Panc1 (cell line): Measurements from ENCODE around the gene PRB4. TPM values are rescaled to one million over a fixed set of nuclear protein-coding genes. Genes with fewer than 3 reads are reported as not detected.
A peak's percentile ranks its signal among the peaks of the same experiment; 100 is the strongest.

ENCODE experiments used
- ATAC-seq: fragments of 200-7000 bp; cut with Tn5 transposase; 2 replicates; pipeline ENCODE4 v1.9.1; 2020; ENCODE audit warnings: mild to moderate bottlenecking, moderate library complexity
- BruUV-seq: library from RNA; stranded (reverse); fragments of 400-500 nt; replicated peaks from 2 replicates; lab custom pipeline; 2021; lab: Mats Ljungman, UMichigan
- CTCF ChIA-PET: fragments of 300-600 bp; sonication (Branson Sonifier 250); formaldehyde crosslinking; loops from one replicate; lab custom pipeline; 2022; ENCODE audit warnings: antibody characterized with exemption; lab: Charles Lee
- POLR2A ChIA-PET: fragments of 300-600 bp; sonication (Branson Sonifier 250); formaldehyde crosslinking; loops from one replicate; lab custom pipeline; 2022; ENCODE audit warnings: antibody characterized with exemption; lab: Charles Lee
- DNase-seq: peaks from one replicate; pipeline ENCODE4 v3.0.0-alpha.2; 2010; ENCODE audit warnings: low read depth, low spot score
- H3K27ac ChIP-seq: 2 replicates; pipeline ENCODE4 v1.5.1; 2011; ENCODE audit warnings: mild to moderate bottlenecking, low read length, inconsistent platforms
- H3K27me3 ChIP-seq: fragments of 200-500 bp; sonication (Bioruptor generic); 2 replicates; pipeline ENCODE4 v1.6.0; 2014; ENCODE audit warnings: low read length, inconsistent platforms; ENCODE audit not compliant: control insufficient read depth, insufficient read depth
- H3K36me3 ChIP-seq: fragments of 200-500 bp; sonication (Bioruptor generic); 2 replicates; pipeline ENCODE4 v1.5.1; 2014; ENCODE audit warnings: inconsistent platforms, mild to moderate bottlenecking, low read length, moderate library complexity; ENCODE audit not compliant: control insufficient read depth, insufficient read depth
- H3K4me1 ChIP-seq: 2 replicates; pipeline ENCODE4 v1.5.1; 2011; ENCODE audit warnings: inconsistent platforms, mild to moderate bottlenecking, low read length, moderate library complexity; ENCODE audit not compliant: control insufficient read depth, insufficient read depth
- H3K4me3 ChIP-seq, 2 experiments: 2 replicates each; pipeline ENCODE4 v1.5.1; 2011 to 2012; ENCODE audit warnings: low read depth in 2 of 2, low read length in 2 of 2, mild to moderate bottlenecking in 2 of 2, inconsistent platforms in 1 of 2, moderate library complexity in 1 of 2
- H3K9me3 ChIP-seq: fragments of 200-500 bp; sonication (Bioruptor generic); 2 replicates; pipeline ENCODE4 v1.5.1; 2014; ENCODE audit warnings: low read depth, mild to moderate bottlenecking, inconsistent platforms, low read length, moderate library complexity; ENCODE audit not compliant: control insufficient read depth, insufficient read depth
- CTCF ChIP-seq: fragments of 450-650 bp; IDR thresholded peaks from 2 replicates; pipeline ENCODE4 v1.5.1; 2017; ENCODE audit warnings: mild to moderate bottlenecking
- POLR2AphosphoS5 ChIP-seq: IDR thresholded peaks from 2 replicates; pipeline ENCODE4 v1.6.1; 2012; ENCODE audit warnings: mild to moderate bottlenecking, low read depth, low read length, moderate library complexity
- REST ChIP-seq, 2 experiments: IDR thresholded peaks; 2 replicates each; pipeline ENCODE4 v1.6.1; 2011 to 2012; ENCODE audit warnings: low read depth in 2 of 2, control low read depth in 1 of 2, low read length in 1 of 2, mild to moderate bottlenecking in 1 of 2, moderate library complexity in 1 of 2; ENCODE audit not compliant: insufficient read depth in 1 of 2
- SIN3A ChIP-seq: IDR thresholded peaks from 2 replicates; pipeline ENCODE4 v1.6.1; 2012; ENCODE audit warnings: low read depth, mild to moderate bottlenecking, low read length, moderate library complexity, borderline replicate concordance; ENCODE audit not compliant: insufficient read depth
- TCF7L2 ChIP-seq: IDR thresholded peaks from 2 replicates; pipeline ENCODE4 v1.6.1; 2011; ENCODE audit warnings: mild to moderate bottlenecking, low read depth, low read length, inconsistent platforms
- in situ Hi-C: cut with HindIII; loops from 2 replicates; pipeline ENCODE4 v1.10.0; 2016; ENCODE audit warnings: low sequenced_read_pairs, low pct_unique_long_range_greater_than_20kb
- intact Hi-C: fragments of 100-400 bp; cut with micrococcal nuclease; formaldehyde crosslinking; loops from one replicate; pipeline ENCODE4 v1.10.0; 2022; ENCODE audit not compliant: unreplicated experiment
- total RNA-seq: library from RNA; stranded (reverse); gene quantifications from one replicate; pipeline ENCODE4 v1.2.1, GENCODE V29; 2021; ENCODE audit not compliant: unreplicated experiment

The PRB4 gene
- total RNA-seq, 1 experiment from 2014 or later: not detected

- no peaks in the 10 kb centered on the region for H3K27me3 ChIP-seq
- ChIA-PET CTCF (no interaction called here), POLR2A (no interaction called here)
- no peak for ATAC-seq
- in situ Hi-C loops: no loop called here
- no peaks in the 10 kb centered on the region for H3K4me1 ChIP-seq
- no peak for DNase-seq
- no peaks in the 10 kb centered on the region for H3K9me3 ChIP-seq
- H3K4me3 ChIP-seq: no peak overlapping the region
- H3K36me3 ChIP-seq: no peaks in the 10 kb centered on the region; the same call in 1 of the 2 replicates
- no TSS peak for BruUV-seq
- H3K27ac ChIP-seq: no peak overlapping the region
- TF ChIP-seq REST (IDR thresholded peaks at IDR 0.05; ENCODE audit: insufficient read depth in 1 of 2, low read depth in 2 of 2, low read length in 1 of 2): no peak
- TF ChIP-seq TCF7L2: no peak
- TF ChIP-seq SIN3A: no peak
- peak; percentile 14; the same call in 1 of the 2 replicates for TF ChIP-seq CTCF
- intact Hi-C loops: no loop called here
Measured at GRCh38 chr12:11347810-11348209, 37.6 kb upstream of the PRB4 start.

GRCh38 chr12:11344500-11344899 is 34.3 kb upstream of the PRB4 start:
- ChIA-PET CTCF (no interaction called here), POLR2A (no interaction called here)
- no TSS peak for BruUV-seq
- Histone ChIP-seq H3K4me3 (no peak overlapping the region), H3K9me3 (no peaks in the 10 kb centered on the region), H3K4me1 (no peaks in the 10 kb centered on the region), H3K36me3 (no peaks in the 10 kb centered on the region; the same call in 1 of the 2 replicates), H3K27me3 (no peaks in the 10 kb centered on the region), H3K27ac (no peak overlapping the region)
- in situ Hi-C loops (no loop called here), intact Hi-C loops (no loop called here)
- DNase-seq (no peak), ATAC-seq (no peak)
- TF ChIP-seq SIN3A (no peak), REST (IDR thresholded peaks at IDR 0.05; ENCODE audit: insufficient read depth in 1 of 2, low read depth in 2 of 2, low read length in 1 of 2) (no peak), TCF7L2 (no peak), CTCF (no peak), POLR2AphosphoS5 (no peak)
